ENCODE data around the gene TMC1.

GRCh38 chr9:72485821-72486593, 35.4 kb upstream of the TMC1 start:
- TF ChIP-seq PRDM1 (tag by site-specific recombination; IDR thresholded peaks at IDR 0.05) (no peak), BCL11A (tag by site-specific recombination; IDR thresholded peaks at IDR 0.05; ENCODE audit: low read depth) (no peak)
- TF ChIP-seq, protein P1, sequence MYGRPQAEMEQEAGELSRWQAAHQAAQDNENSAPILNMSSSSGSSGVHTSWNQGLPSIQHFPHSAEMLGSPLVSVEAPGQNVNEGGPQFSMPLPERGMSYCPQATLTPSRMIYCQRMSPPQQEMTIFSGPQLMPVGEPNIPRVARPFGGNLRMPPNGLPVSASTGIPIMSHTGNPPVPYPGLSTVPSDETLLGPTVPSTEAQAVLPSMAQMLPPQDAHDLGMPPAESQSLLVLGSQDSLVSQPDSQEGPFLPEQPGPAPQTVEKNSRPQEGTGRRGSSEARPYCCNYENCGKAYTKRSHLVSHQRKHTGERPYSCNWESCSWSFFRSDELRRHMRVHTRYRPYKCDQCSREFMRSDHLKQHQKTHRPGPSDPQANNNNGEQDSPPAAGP (tag by site-specific recombination; IDR thresholded peaks at IDR 0.05): no peak
